Peyer's patch (tissue), 4 donors: ENCODE data around the gene DDX18.

ENCODE experiments used
- CTCF ChIP-seq, 6 experiments: fragments of 450-650 bp in 4 of 6; fragments of 200-600 bp in 2 of 6; sonication (generic) in 1 of 6; IDR thresholded peaks; one replicate each; pipeline ENCODE4 v1.5.1; 2017 to 2019; ENCODE audit warnings: antibody characterized with exemption in 6 of 6, mild to moderate bottlenecking in 3 of 6, moderate library complexity in 1 of 6
- POLR2A ChIP-seq, 2 donors: fragments of 450-650 bp; IDR thresholded peaks; one replicate each; pipeline ENCODE4 v1.5.1; 2017; ENCODE audit warnings: antibody characterized with exemption in 2 of 2, mild to moderate bottlenecking in 2 of 2, moderate library complexity in 2 of 2

DNA sequence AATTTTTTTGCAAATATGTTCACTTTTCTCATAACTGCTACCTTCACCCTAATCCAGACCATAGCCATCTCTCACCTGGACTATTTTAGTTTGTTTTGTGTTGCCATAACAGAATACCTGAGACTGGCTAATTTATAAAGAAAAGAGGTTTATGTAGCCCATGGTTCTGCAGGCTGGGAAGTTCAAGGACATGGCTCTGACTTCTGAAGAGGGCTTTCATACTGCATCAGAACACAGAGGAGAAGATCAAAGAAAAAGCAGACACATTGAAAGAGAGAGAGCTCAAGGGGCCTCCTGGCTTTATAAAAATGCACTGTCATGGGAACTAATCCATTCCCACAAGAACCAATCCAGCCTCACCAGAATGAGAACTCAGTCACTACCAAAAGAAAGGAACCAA is 25.0 kb upstream of the DDX18 start:
- TF ChIP-seq CTCF (IDR thresholded peaks at IDR 0.05) (no peak), POLR2A (IDR thresholded peaks at IDR 0.05) (no peak)
